Measurements from ENCODE around the gene TMEM69.

- TF ChIP-seq CTCF (IDR thresholded peaks at IDR 0.05; ENCODE audit: control extremely low read depth in 1 of 3, insufficient read depth in 1 of 3, low read depth in 1 of 3, low read length in 3 of 3), result 0 out of 4 replicates have a peak, but pooled peaks of 1 of the 3 experiments have one; percentile 0
- peak; percentile 67 for TF ChIP-seq CEBPB (IDR thresholded peaks at IDR 0.05; ENCODE audit: low read depth, low read length)
- TF ChIP-seq RFX5 (IDR thresholded peaks at IDR 0.05; ENCODE audit: borderline replicate concordance, low read depth, low read length), result no peak
- TF ChIP-seq YY1 (IDR thresholded peaks at IDR 0.05; ENCODE audit: low read depth, low read length), result peak; percentile 75; the same call in 1 of the 2 replicates
- no peak for TF ChIP-seq EZH2 (IDR thresholded peaks at IDR 0.05; ENCODE audit: low read depth, low read length, severe bottlenecking)
- TF ChIP-seq CHD2 (IDR thresholded peaks at IDR 0.05; ENCODE audit: low read length), result no peak
- peak in 1 of 2 experiments; percentile 77 for TF ChIP-seq POLR2A (IDR thresholded peaks at IDR 0.05; ENCODE audit: control extremely low read depth in 1 of 2, low read depth in 2 of 2, low read length in 2 of 2)
- no peak for TF ChIP-seq SP2 (IDR thresholded peaks at IDR 0.05; ENCODE audit: low read length)
- TF ChIP-seq ZNF274 (IDR thresholded peaks at IDR 0.05; ENCODE audit: borderline replicate concordance, extremely low read depth, low read length), result no peak
- peak; percentile 34; the same call in 1 of the 2 replicates for TF ChIP-seq EGR1 (IDR thresholded peaks at IDR 0.05; ENCODE audit: borderline replicate concordance, low read depth, low read length)
Observed at GRCh38 chr1:45687014-45687753, 797 bp upstream of the TMEM69 start.
